IMR-90 (cell line): ENCODE data around the gene EPN3. TPM values are rescaled to one million over a fixed set of nuclear protein-coding genes. Genes with fewer than 3 reads are reported as not detected.

Source experiments
- ATAC-seq: fragments of 200-7000 bp; cut with Tn5 transposase; 2 replicates; pipeline ENCODE4 v1.9.1; 2020; ENCODE audit warnings: low read depth, mild to moderate bottlenecking, moderate library complexity
- BruUV-seq: library from RNA; stranded (reverse); fragments of 400-500 nt; replicated peaks from 2 replicates; lab custom pipeline; 2021; lab: Mats Ljungman, UMichigan
- CTCF ChIA-PET: fragments of 300-600 bp; formaldehyde crosslinking; extraction: SDS; loops from one replicate; lab custom pipeline; 2021; ENCODE audit warnings: antibody characterized with exemption; lab: Yijun Ruan, JAX
- POLR2A ChIA-PET: fragments of 300-600 bp; sonication (Branson Sonifier 250); formaldehyde crosslinking; loops from one replicate; lab custom pipeline; 2022; ENCODE audit warnings: antibody characterized with exemption; ENCODE audit not compliant: unreplicated experiment; lab: Charles Lee
- DNase-seq: peaks from one replicate; pipeline ENCODE4 v3.0.0; 2013
- H2AFZ ChIP-seq: replicated peaks from 2 replicates; pipeline ENCODE3; 2013; ENCODE audit warnings: low read length, mild to moderate bottlenecking; ENCODE audit not compliant: poor library complexity
- H2AK5ac ChIP-seq: 2 replicates; pipeline ENCODE4 v1.6.1; 2013; ENCODE audit warnings: low read depth, low read length, inconsistent platforms
- H2AK9ac ChIP-seq: replicated peaks from 2 replicates; pipeline ENCODE3; 2013; ENCODE audit warnings: mild to moderate bottlenecking, low read depth, low read length, moderate library complexity; ENCODE audit not compliant: poor library complexity
- H2BK120ac ChIP-seq: 2 replicates; pipeline ENCODE4 v1.6.1; 2013; ENCODE audit warnings: low read depth, low read length, inconsistent platforms
- H2BK15ac ChIP-seq: 3 replicates; pipeline ENCODE4 v1.6.1; 2013; ENCODE audit warnings: low read depth, low read length, inconsistent platforms
- H2BK20ac ChIP-seq: 2 replicates; pipeline ENCODE4 v1.6.1; 2013; ENCODE audit warnings: low read depth, mild to moderate bottlenecking, inconsistent platforms, low read length, moderate library complexity
- H2BK5ac ChIP-seq: 2 replicates; pipeline ENCODE4 v1.6.1; 2013; ENCODE audit warnings: mild to moderate bottlenecking, low read depth, low read length, inconsistent platforms; ENCODE audit not compliant: poor library complexity, severe bottlenecking
- H3K14ac ChIP-seq: replicated peaks from 2 replicates; pipeline ENCODE4 v1.6.1; 2013; ENCODE audit warnings: low read depth, low read length, inconsistent platforms
- H3K18ac ChIP-seq: 2 replicates; pipeline ENCODE4 v1.6.1; 2013; ENCODE audit warnings: low read depth, low read length, control low read depth
- H3K23ac ChIP-seq: 2 replicates; pipeline ENCODE4 v1.6.1; 2013; ENCODE audit warnings: low read depth, low read length, inconsistent platforms
- H3K27ac ChIP-seq: 2 replicates; pipeline ENCODE4 v1.5.1; 2013; ENCODE audit warnings: mild to moderate bottlenecking, control low read depth, low read length; ENCODE audit not compliant: insufficient read depth
- H3K27me3 ChIP-seq: 2 replicates; pipeline ENCODE4 v1.6.1; 2013; ENCODE audit warnings: low read length; ENCODE audit not compliant: control insufficient read depth, insufficient read depth
- H3K36me3 ChIP-seq: 2 replicates; pipeline ENCODE4 v1.6.1; 2013; ENCODE audit warnings: low read length, mixed read lengths; ENCODE audit not compliant: control insufficient read depth, insufficient read depth
- H3K4ac ChIP-seq: 2 replicates; pipeline ENCODE4 v1.6.1; 2013; ENCODE audit warnings: low read depth, low read length, inconsistent platforms
- H3K4me1 ChIP-seq: 2 replicates; pipeline ENCODE4 v1.6.1; 2013; ENCODE audit warnings: low read length, mixed read lengths; ENCODE audit not compliant: control insufficient read depth, insufficient read depth
- H3K4me2 ChIP-seq: 2 replicates; pipeline ENCODE4 v1.6.1; 2013; ENCODE audit warnings: low read depth, mild to moderate bottlenecking, control low read depth, low read length, moderate library complexity
- H3K4me3 ChIP-seq: 2 replicates; pipeline ENCODE4 v1.5.1; 2013; ENCODE audit warnings: low read depth, mild to moderate bottlenecking, control low read depth, low read length, moderate library complexity; ENCODE audit not compliant: insufficient read depth
- H3K56ac ChIP-seq: 2 replicates; pipeline ENCODE4 v1.6.1; 2013; ENCODE audit warnings: low read length, inconsistent platforms; ENCODE audit not compliant: insufficient read depth; ENCODE audit errors: extremely low read depth
- H3K79me1 ChIP-seq, 2 experiments: 2 replicates each; pipeline ENCODE4 v1.6.1; 2013; ENCODE audit warnings: low read length in 2 of 2, inconsistent platforms in 1 of 2, low read depth in 1 of 2
- H3K9ac ChIP-seq: 2 replicates; pipeline ENCODE4 v1.6.1; 2013; ENCODE audit warnings: low read depth, low read length, control low read depth
- H3K9me1 ChIP-seq: 2 replicates; pipeline ENCODE4 v1.6.1; 2013; ENCODE audit warnings: low read length, inconsistent platforms; ENCODE audit not compliant: insufficient read depth
- H3K9me3 ChIP-seq: 2 replicates; pipeline ENCODE4 v1.6.1; 2013; ENCODE audit warnings: low read length; ENCODE audit not compliant: control insufficient read depth, insufficient read depth
- H4K20me1 ChIP-seq: 2 replicates; pipeline ENCODE4 v1.6.1; 2013; ENCODE audit warnings: low read length, inconsistent platforms; ENCODE audit not compliant: insufficient read depth
- H4K5ac ChIP-seq: 2 replicates; pipeline ENCODE4 v1.6.1; 2013; ENCODE audit warnings: mild to moderate bottlenecking, low read depth, low read length, control low read depth
- H4K8ac ChIP-seq, 2 experiments: 2 replicates each; pipeline ENCODE4 v1.6.1; 2013; ENCODE audit warnings: low read depth in 2 of 2, low read length in 2 of 2, control low read depth in 1 of 2, inconsistent platforms in 1 of 2
- H4K91ac ChIP-seq: 2 replicates; pipeline ENCODE4 v1.6.1; 2013; ENCODE audit warnings: low read depth, low read length, inconsistent platforms; ENCODE audit not compliant: insufficient read depth
- BHLHE40 ChIP-seq: fragments of 150-350 bp; IDR thresholded peaks from 2 replicates; pipeline ENCODE4 v1.6.1; 2016; ENCODE audit warnings: mild to moderate bottlenecking, low read depth, low read length
- CEBPB ChIP-seq: IDR thresholded peaks from 2 replicates; pipeline ENCODE4 v1.6.1; 2012; ENCODE audit warnings: low read depth, low read length, improper control_type of control experiment
- CHD1 ChIP-seq: IDR thresholded peaks from 2 replicates; pipeline ENCODE4 v1.6.1; 2012; ENCODE audit warnings: low read depth, low read length, improper control_type of control experiment
- FOS ChIP-seq: fragments of 150-350 bp; IDR thresholded peaks from 2 replicates; pipeline ENCODE4 v1.6.1; 2016; ENCODE audit warnings: low read depth, low read length
- MAZ ChIP-seq: IDR thresholded peaks from 2 replicates; pipeline ENCODE4 v1.6.1; 2012; ENCODE audit warnings: low read depth, mild to moderate bottlenecking, low read length, improper control_type of control experiment, moderate library complexity, borderline replicate concordance
- MXI1 ChIP-seq: IDR thresholded peaks from 2 replicates; pipeline ENCODE4 v1.6.1; 2012; ENCODE audit warnings: low read depth, mild to moderate bottlenecking, low read length, moderate library complexity, borderline replicate concordance
- NFE2L2 ChIP-seq: fragments of 150-350 bp; IDR thresholded peaks from 2 replicates; pipeline ENCODE4 v1.6.1; 2016; ENCODE audit warnings: low read depth, mild to moderate bottlenecking, low read length
- POLR2A ChIP-seq: IDR thresholded peaks from 2 replicates; pipeline ENCODE4 v1.6.1; 2012; ENCODE audit warnings: mild to moderate bottlenecking, low read depth, low read length
- RAD21 ChIP-seq: IDR thresholded peaks from 2 replicates; pipeline ENCODE4 v1.6.1; 2012; ENCODE audit warnings: low read length, improper control_type of control experiment
- RCOR1 ChIP-seq: IDR thresholded peaks from 2 replicates; pipeline ENCODE4 v1.6.1; 2012; ENCODE audit warnings: mild to moderate bottlenecking, low read length, improper control_type of control experiment; ENCODE audit not compliant: insufficient replicate concordance
- RFX5 ChIP-seq: IDR thresholded peaks from 2 replicates; pipeline ENCODE4 v1.8.0; 2012; ENCODE audit warnings: low read depth, mild to moderate bottlenecking, low read length, moderate library complexity
- WGBS, 2 experiments: methylation state at CpG; one replicate each; pipeline versions ENCODE4 v1.1.5 to v1.1.7; 2013; ENCODE audit warnings: missing lambda C conversion rate in 2 of 2; ENCODE audit not compliant: insufficient read length in 1 of 2; ENCODE audit errors: extremely low coverage in 2 of 2; 5-methylcytosine and 5-hydroxymethylcytosine counted together
- dilution Hi-C: fragments of 300-500 bp; cut with HindIII; formaldehyde crosslinking; loops from one replicate; pipeline ENCODE4 v1.14.3; 2018; ENCODE audit warnings: low sequenced_read_pairs; ENCODE audit not compliant: unreplicated experiment
- in situ Hi-C: fragments of 300-500 bp; cut with MboI; formaldehyde crosslinking; loops from 3 replicates; pipeline ENCODE4 v1.14.3; 2019; ENCODE audit warnings: low sequenced_read_pairs, inconsistent platforms, mixed read lengths
- intact Hi-C: fragments of 100-400 bp; cut with micrococcal nuclease; formaldehyde crosslinking; loops from 2 replicates; pipeline ENCODE4 v1.10.0; 2022
- polyA plus RNA-seq, 3 experiments: library from polyadenylated mRNA; depleted of rRNA; stranded (reverse); fragments of >200 nt; gene quantifications; 2 replicates each; pipeline ENCODE4 v1.2.3, GENCODE V29; 2012; ENCODE audit warnings: low replicate concordance in 1 of 3
- total RNA-seq: library from RNA; depleted of rRNA; stranded (reverse); fragments of >200 nt; gene quantifications from 2 replicates; pipeline ENCODE4 v1.2.3, GENCODE V29; 2012
- TF ChIP-seq, protein P1 (sequence below): conservative IDR thresholded peaks from 2 replicates; pipeline ENCODE4 v1.5.1; 2012; ENCODE audit warnings: mild to moderate bottlenecking, low read depth, low read length, improper control_type of control experiment
- TF ChIP-seq, protein P2 (sequence below): fragments of 150-350 bp; IDR thresholded peaks from 2 replicates; pipeline ENCODE4 v1.6.1; 2017; ENCODE audit warnings: mild to moderate bottlenecking, antibody characterized with exemption, low read length, low read depth
- TF ChIP-seq, protein P3 (sequence below): fragments of 150-350 bp; IDR thresholded peaks from 2 replicates; pipeline ENCODE4 v1.6.1; 2016; ENCODE audit warnings: low read depth, mild to moderate bottlenecking, low read length, moderate library complexity, borderline replicate concordance

Gene EPN3
- total and polyA plus RNA-seq, 2 of the 4 experiments (the other 2 are of a cell fraction) = 0.09 TPM; not detected in 1

DNA sequence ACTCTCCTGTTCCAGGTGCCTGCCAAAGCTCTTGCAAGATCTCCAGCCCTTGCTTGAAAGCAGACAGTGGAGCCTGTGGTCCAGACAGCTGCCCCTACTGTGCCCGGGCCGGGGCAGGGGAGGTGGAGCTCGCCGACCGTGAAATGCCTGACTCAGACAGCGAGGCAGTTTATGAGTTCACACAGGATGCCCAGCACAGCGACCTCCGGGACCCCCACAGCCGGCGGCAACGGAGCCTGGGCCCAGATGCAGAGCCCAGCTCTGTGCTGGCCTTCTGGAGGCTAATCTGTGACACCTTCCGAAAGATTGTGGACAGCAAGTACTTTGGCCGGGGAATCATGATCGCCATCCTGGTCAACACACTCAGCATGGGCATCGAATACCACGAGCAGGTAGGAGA is 45.6 kb downstream of the EPN3 start:
- H2AK9ac ChIP-seq = no peak overlapping the region
- no peak overlapping the region for H2BK5ac ChIP-seq
- TF ChIP-seq RFX5 (no peak), POLR2A (no peak), RCOR1 (no peak), CHD1 (no peak), NFE2L2 (no peak), MXI1 (no peak), MAZ (no peak), RAD21 (no peak), FOS (no peak), BHLHE40 (no peak), CEBPB (no peak)
- TF ChIP-seq, protein P1, sequence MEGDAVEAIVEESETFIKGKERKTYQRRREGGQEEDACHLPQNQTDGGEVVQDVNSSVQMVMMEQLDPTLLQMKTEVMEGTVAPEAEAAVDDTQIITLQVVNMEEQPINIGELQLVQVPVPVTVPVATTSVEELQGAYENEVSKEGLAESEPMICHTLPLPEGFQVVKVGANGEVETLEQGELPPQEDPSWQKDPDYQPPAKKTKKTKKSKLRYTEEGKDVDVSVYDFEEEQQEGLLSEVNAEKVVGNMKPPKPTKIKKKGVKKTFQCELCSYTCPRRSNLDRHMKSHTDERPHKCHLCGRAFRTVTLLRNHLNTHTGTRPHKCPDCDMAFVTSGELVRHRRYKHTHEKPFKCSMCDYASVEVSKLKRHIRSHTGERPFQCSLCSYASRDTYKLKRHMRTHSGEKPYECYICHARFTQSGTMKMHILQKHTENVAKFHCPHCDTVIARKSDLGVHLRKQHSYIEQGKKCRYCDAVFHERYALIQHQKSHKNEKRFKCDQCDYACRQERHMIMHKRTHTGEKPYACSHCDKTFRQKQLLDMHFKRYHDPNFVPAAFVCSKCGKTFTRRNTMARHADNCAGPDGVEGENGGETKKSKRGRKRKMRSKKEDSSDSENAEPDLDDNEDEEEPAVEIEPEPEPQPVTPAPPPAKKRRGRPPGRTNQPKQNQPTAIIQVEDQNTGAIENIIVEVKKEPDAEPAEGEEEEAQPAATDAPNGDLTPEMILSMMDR = no peak
- TF ChIP-seq, protein P2, sequence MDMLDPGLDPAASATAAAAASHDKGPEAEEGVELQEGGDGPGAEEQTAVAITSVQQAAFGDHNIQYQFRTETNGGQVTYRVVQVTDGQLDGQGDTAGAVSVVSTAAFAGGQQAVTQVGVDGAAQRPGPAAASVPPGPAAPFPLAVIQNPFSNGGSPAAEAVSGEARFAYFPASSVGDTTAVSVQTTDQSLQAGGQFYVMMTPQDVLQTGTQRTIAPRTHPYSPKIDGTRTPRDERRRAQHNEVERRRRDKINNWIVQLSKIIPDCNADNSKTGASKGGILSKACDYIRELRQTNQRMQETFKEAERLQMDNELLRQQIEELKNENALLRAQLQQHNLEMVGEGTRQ = no peak
- TF ChIP-seq, protein P3, sequence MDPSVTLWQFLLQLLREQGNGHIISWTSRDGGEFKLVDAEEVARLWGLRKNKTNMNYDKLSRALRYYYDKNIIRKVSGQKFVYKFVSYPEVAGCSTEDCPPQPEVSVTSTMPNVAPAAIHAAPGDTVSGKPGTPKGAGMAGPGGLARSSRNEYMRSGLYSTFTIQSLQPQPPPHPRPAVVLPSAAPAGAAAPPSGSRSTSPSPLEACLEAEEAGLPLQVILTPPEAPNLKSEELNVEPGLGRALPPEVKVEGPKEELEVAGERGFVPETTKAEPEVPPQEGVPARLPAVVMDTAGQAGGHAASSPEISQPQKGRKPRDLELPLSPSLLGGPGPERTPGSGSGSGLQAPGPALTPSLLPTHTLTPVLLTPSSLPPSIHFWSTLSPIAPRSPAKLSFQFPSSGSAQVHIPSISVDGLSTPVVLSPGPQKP = no peak
- no peak overlapping the region for H3K14ac ChIP-seq
- H2AFZ ChIP-seq = no peak overlapping the region
- H3K56ac ChIP-seq = no peak overlapping the region
- H3K4ac ChIP-seq = no peak overlapping the region
- H4K20me1 ChIP-seq = no peaks in the 10 kb centered on the region
- no peak overlapping the region for H3K4me2 ChIP-seq
- CTCF ChIA-PET = no interaction called here
- dilution Hi-C loops = no loop called here
- in situ Hi-C loops = no loop called here
- H3K9me1 ChIP-seq = no peaks in the 10 kb centered on the region
- H3K36me3 ChIP-seq = no peaks in the 10 kb centered on the region
- H3K9ac ChIP-seq = no peak overlapping the region
- H4K8ac ChIP-seq = no peak overlapping the region
- no peak overlapping the region for H3K18ac ChIP-seq
- H2BK20ac ChIP-seq = no peak overlapping the region
- H3K27ac ChIP-seq = no peak overlapping the region
- BruUV-seq = no TSS peak
- H2BK15ac ChIP-seq = no peak overlapping the region
- no peaks in the 10 kb centered on the region for H3K79me1 ChIP-seq
- WGBS, 2 experiments = 77% methylated on average over 8 of the region's 16 CpGs; no CpG with 5 or more reads in 1 of the 2 experiments
- no peak overlapping the region for H4K91ac ChIP-seq
- POLR2A ChIA-PET = no interaction called here
- H3K4me3 ChIP-seq = no peak overlapping the region
- ATAC-seq (no peak), DNase-seq (no peak)
- no peak overlapping the region for H4K5ac ChIP-seq
- peaks cover 56% of the 10 kb centered on the region for H3K27me3 ChIP-seq
- no peak overlapping the region for H2AK5ac ChIP-seq
- H3K23ac ChIP-seq = no peak overlapping the region
- H3K9me3 ChIP-seq = no peaks in the 10 kb centered on the region
- H3K4me1 ChIP-seq = no peaks in the 10 kb centered on the region
- H2BK120ac ChIP-seq = no peak overlapping the region
- intact Hi-C loops = no loop called here
